GM23338 (cell line): ENCODE results near the gene LIPJ. TPM values are rescaled to one million over a fixed set of nuclear protein-coding genes. Genes with fewer than 3 reads are reported as not detected.
A peak's percentile ranks its signal among the peaks of the same experiment; 100 is the strongest.

ENCODE experiments used
- ATAC-seq: fragments of 200-7000 bp; cut with Tn5 transposase; 3 replicates; pipeline ENCODE4 v1.9.1; 2020
- DNase-seq: peaks from one replicate; pipeline ENCODE4 v3.0.0-alpha.2; 2015; ENCODE audit warnings: low spot score
- H2AFZ ChIP-seq: fragments of 200-600 bp; sonication (generic); 2 replicates; pipeline ENCODE4 v1.8.0; 2016; ENCODE audit warnings: antibody characterized with exemption, mild to moderate bottlenecking, moderate library complexity
- H3F3A ChIP-seq: fragments of 200-600 bp; sonication (generic); replicated peaks from 2 replicates; pipeline ENCODE4 v1.8.0; 2017; ENCODE audit warnings: antibody characterized with exemption, mixed run types, low read depth
- H3K27ac ChIP-seq: fragments of 200-600 bp; sonication (generic); 2 replicates; pipeline ENCODE4 v1.6.1; 2016; ENCODE audit warnings: low read depth
- H3K27me3 ChIP-seq: fragments of 200-600 bp; sonication (generic); 2 replicates; pipeline ENCODE4 v1.8.0; 2016; ENCODE audit warnings: mild to moderate bottlenecking, mixed run types, moderate library complexity; ENCODE audit not compliant: insufficient read depth
- H3K36me3 ChIP-seq: fragments of 200-600 bp; sonication (generic); 2 replicates; pipeline ENCODE4 v1.8.0; 2016; ENCODE audit warnings: mild to moderate bottlenecking; ENCODE audit not compliant: insufficient read depth
- H3K4me1 ChIP-seq: fragments of 200-600 bp; sonication (generic); 2 replicates; pipeline ENCODE4 v1.8.0; 2016; ENCODE audit warnings: mild to moderate bottlenecking, moderate library complexity; ENCODE audit not compliant: insufficient read depth
- H3K4me2 ChIP-seq: fragments of 200-600 bp; sonication (generic); 2 replicates; pipeline ENCODE4 v1.7.1; 2017; ENCODE audit warnings: mixed run types
- H3K4me3 ChIP-seq: fragments of 200-600 bp; sonication (generic); 2 replicates; pipeline ENCODE4 v1.6.1; 2016; ENCODE audit warnings: mixed run types
- H3K79me2 ChIP-seq: fragments of 200-600 bp; sonication (generic); replicated peaks from 2 replicates; pipeline ENCODE4 v1.8.0; 2017; ENCODE audit warnings: mild to moderate bottlenecking; ENCODE audit not compliant: insufficient read depth
- H3K9me2 ChIP-seq: fragments of 200-600 bp; sonication (generic); 2 replicates; pipeline ENCODE4 v1.8.0; 2017; ENCODE audit not compliant: insufficient read depth
- H4K20me1 ChIP-seq: fragments of 200-600 bp; sonication (generic); replicated peaks from 2 replicates; pipeline ENCODE4 v1.8.0; 2017; ENCODE audit warnings: mild to moderate bottlenecking; ENCODE audit not compliant: insufficient read depth
- H3K27ac Mint-ChIP-seq: 2 replicates; pipeline ENCODE4 v1.8.0; 2020; ENCODE audit warnings: inconsistent platforms, mild to moderate bottlenecking, moderate library complexity, mixed read lengths
- H3K27me3 Mint-ChIP-seq: 3 replicates; pipeline ENCODE4 v1.8.0; 2022; ENCODE audit warnings: low read depth, mild to moderate bottlenecking, moderate library complexity, mixed read lengths, inconsistent platforms; ENCODE audit not compliant: insufficient read depth, poor library complexity
- H3K36me3 Mint-ChIP-seq: 3 replicates; pipeline ENCODE4 v1.8.0; 2021; ENCODE audit warnings: low read depth, mild to moderate bottlenecking, inconsistent platforms, moderate library complexity, mixed read lengths
- H3K4me1 Mint-ChIP-seq: 3 replicates; pipeline ENCODE4 v1.8.0; 2020; ENCODE audit warnings: mild to moderate bottlenecking, inconsistent platforms, mixed read lengths
- H3K4me3 Mint-ChIP-seq: 3 replicates; pipeline ENCODE4 v1.8.0; 2021; ENCODE audit warnings: moderate library complexity, mild to moderate bottlenecking, inconsistent platforms, mixed read lengths
- H3K9me3 Mint-ChIP-seq: 3 replicates; pipeline ENCODE4 v1.8.0; 2020; ENCODE audit warnings: moderate library complexity, mild to moderate bottlenecking, inconsistent platforms, mixed read lengths
- CREB1 ChIP-seq: fragments of 250-450 bp; sonication (Bioruptor Pico); IDR thresholded peaks from 2 replicates; pipeline ENCODE4 v1.5.0; 2020; ENCODE audit warnings: low read depth, mild to moderate bottlenecking, moderate library complexity
- CTCF ChIP-seq, 2 experiments: fragments of 200-600 bp in 1 of 2; sonication (generic) in 1 of 2; conservative IDR thresholded peaks; 2 replicates each; pipeline versions ENCODE4 v1.5.1 to v1.6.1; 2016 to 2017; ENCODE audit warnings: antibody characterized with exemption in 2 of 2, low read depth in 2 of 2, mild to moderate bottlenecking in 2 of 2, moderate library complexity in 1 of 2
- EZH2 ChIP-seq: fragments of 200-600 bp; sonication (generic); IDR thresholded peaks from one replicate; pipeline ENCODE4 v1.8.0; 2017; ENCODE audit warnings: antibody characterized with exemption, mild to moderate bottlenecking, low read depth; ENCODE audit not compliant: unreplicated experiment
- EZH2phosphoT487 ChIP-seq: fragments of 200-600 bp; sonication (generic); IDR thresholded peaks from one replicate; pipeline ENCODE4 v1.8.1; 2018; ENCODE audit warnings: antibody characterized with exemption; ENCODE audit not compliant: unreplicated experiment
- JUNB ChIP-seq: IDR thresholded peaks from one replicate; pipeline ENCODE4 v1.6.1; 2016; ENCODE audit warnings: antibody characterized with exemption; ENCODE audit not compliant: unreplicated experiment
- NANOG ChIP-seq: IDR thresholded peaks from 2 replicates; pipeline ENCODE4 v1.6.1; 2016; ENCODE audit warnings: antibody characterized with exemption, borderline replicate concordance
- POLR2AphosphoS5 ChIP-seq: IDR thresholded peaks from 2 replicates; pipeline ENCODE4 v1.6.1; 2016; ENCODE audit warnings: antibody characterized with exemption, low read depth
- STAT1 ChIP-seq: IDR thresholded peaks from one replicate; pipeline ENCODE4 v1.6.1; 2016; ENCODE audit warnings: antibody characterized with exemption; ENCODE audit not compliant: unreplicated experiment
- ZNF114 ChIP-seq: fragments of 250-450 bp; sonication (Bioruptor Pico); IDR thresholded peaks from 2 replicates; pipeline ENCODE4 v1.5.0; 2020; ENCODE audit warnings: mild to moderate bottlenecking, moderate library complexity
- ZNF331 ChIP-seq: fragments of 250-450 bp; sonication (Bioruptor Pico); IDR thresholded peaks from 2 replicates; pipeline ENCODE4 v1.5.0; 2020; ENCODE audit warnings: low read depth, mild to moderate bottlenecking, moderate library complexity
- ZNF462 ChIP-seq: fragments of 250-450 bp; sonication (Bioruptor Pico); IDR thresholded peaks from 2 replicates; pipeline ENCODE4 v1.5.0; 2020; ENCODE audit warnings: mild to moderate bottlenecking, moderate library complexity
- polyA plus RNA-seq: library from polyadenylated mRNA; unstranded; fragments of >200 nt; fragmentation: Nextera tagmentation; extraction: Ambion mirVana; gene quantifications from 2 replicates; pipeline ENCODE4 v1.2.1, GENCODE V29; 2016
- total RNA-seq: library from RNA; depleted of rRNA; stranded (reverse); fragments of >200 nt; shearing (Covaris generic); gene quantifications from 2 replicates; pipeline ENCODE4 v1.2.3, GENCODE V29; 2014

Gene LIPJ
- total and polyA plus RNA-seq, 2 experiments from 2014 or later: 0.14 TPM; not detected in 1

GRCh38 chr10:88553116-88553752 is 33.3 kb upstream of the LIPJ start:
- no peak overlapping the region for H3K4me3 Mint-ChIP-seq
- H3K36me3 ChIP-seq: no peaks in the 10 kb centered on the region
- H3K4me2 ChIP-seq: no peak overlapping the region
- H3K4me1 Mint-ChIP-seq: no peaks in the 10 kb centered on the region
- no peak overlapping the region for H2AFZ ChIP-seq
- no peaks in the 10 kb centered on the region for H3K79me2 ChIP-seq
- H3K27me3 ChIP-seq: no peaks in the 10 kb centered on the region
- TF ChIP-seq JUNB (no peak), CTCF (conservative IDR thresholded peaks at IDR 0.05; ENCODE audit: low read depth in 2 of 2) (peak; percentile 75 to 85)
- H3K4me3 ChIP-seq: no peak overlapping the region
- no peaks in the 10 kb centered on the region for H3K27me3 Mint-ChIP-seq
- no peak overlapping the region for H3K27ac ChIP-seq
- no peaks in the 10 kb centered on the region for H3K4me1 ChIP-seq
- ATAC-seq (peak; percentile 83), DNase-seq (peak; percentile 63)
- no peaks in the 10 kb centered on the region for H3F3A ChIP-seq
- H3K36me3 Mint-ChIP-seq: no peaks in the 10 kb centered on the region
- H3K27ac Mint-ChIP-seq: no peak overlapping the region
- no peaks in the 10 kb centered on the region for H3K9me3 Mint-ChIP-seq
- no peaks in the 10 kb centered on the region for H3K9me2 ChIP-seq
- H4K20me1 ChIP-seq: no peaks in the 10 kb centered on the region

GRCh38 chr10:88555190-88555908 is 31.2 kb upstream of the LIPJ start:
- Histone ChIP-seq H3K4me1 (no peaks in the 10 kb centered on the region), H3K9me2 (no peaks in the 10 kb centered on the region), H3K4me2 (no peak overlapping the region), H3F3A (no peaks in the 10 kb centered on the region), H3K36me3 (no peaks in the 10 kb centered on the region), H2AFZ (no peak overlapping the region), H3K27me3 (no peaks in the 10 kb centered on the region), H3K4me3 (no peak overlapping the region), H3K79me2 (no peaks in the 10 kb centered on the region), H3K27ac (no peak overlapping the region), H4K20me1 (no peaks in the 10 kb centered on the region)
- Mint-ChIP-seq H3K4me1 (no peaks in the 10 kb centered on the region), H3K36me3 (no peaks in the 10 kb centered on the region), H3K27ac (no peak overlapping the region), H3K4me3 (no peak overlapping the region), H3K27me3 (no peaks in the 10 kb centered on the region), H3K9me3 (no peaks in the 10 kb centered on the region)
- peak; percentile 45; the same call in 2 of the 3 replicates for ATAC-seq
- peak; percentile 33 for DNase-seq
- TF ChIP-seq STAT1: no peak
- TF ChIP-seq CTCF (conservative IDR thresholded peaks at IDR 0.05; ENCODE audit: low read depth in 2 of 2): no peak
- TF ChIP-seq CREB1 (CRISPR knock-in tag): no peak
- TF ChIP-seq EZH2phosphoT487: no peak
- TF ChIP-seq EZH2: no peak
- no peak for TF ChIP-seq ZNF462 (CRISPR knock-in tag)
- TF ChIP-seq NANOG: no peak
- TF ChIP-seq ZNF114 (CRISPR knock-in tag): no peak
- TF ChIP-seq POLR2AphosphoS5: no peak
- TF ChIP-seq ZNF331: no peak
